HEK293 (cell line): Measurements from ENCODE around the gene LHFPL6.

ENCODE experiments used
- CTCF ChIA-PET: fragments of 350-600 bp; formaldehyde crosslinking; extraction: SDS; loops from one replicate; lab custom pipeline; 2021; ENCODE audit warnings: antibody characterized with exemption; lab: Yijun Ruan, JAX
- POLR2A ChIA-PET: fragments of 300-600 bp; formaldehyde crosslinking; extraction: SDS; loops from one replicate; lab custom pipeline; 2020; ENCODE audit warnings: antibody characterized with exemption, inconsistent platforms; lab: Yijun Ruan, JAX
- H3K27ac ChIP-seq: fragments of 200-500 bp; sonication (Bioruptor generic); 2 replicates; pipeline ENCODE4 v1.5.1; 2014; ENCODE audit warnings: low read depth, low read length, control low read depth, inconsistent platforms; ENCODE audit errors: extremely low read depth
- H3K36me3 ChIP-seq, 2 experiments: fragments of 200-500 bp in 1 of 2; sonication (Bioruptor generic) in 1 of 2; 1 replicate in 1 of 2; 2 replicates in 1 of 2; pipeline ENCODE4 v1.5.1; 2014 to 2017; ENCODE audit warnings: inconsistent platforms in 2 of 2, low read length in 2 of 2; ENCODE audit not compliant: control insufficient read depth in 2 of 2, insufficient read depth in 1 of 2
- H3K4me1 ChIP-seq: fragments of 200-500 bp; sonication (Bioruptor generic); 2 replicates; pipeline ENCODE4 v1.5.1; 2014; ENCODE audit warnings: mild to moderate bottlenecking, low read length, inconsistent platforms; ENCODE audit not compliant: control insufficient read depth, insufficient read depth
- H3K4me3 ChIP-seq: 2 replicates; pipeline ENCODE4 v1.5.1; 2011; ENCODE audit warnings: low read depth, mild to moderate bottlenecking, control low read depth, low read length, moderate library complexity
- H3K9me3 ChIP-seq: fragments of 200-500 bp; sonication (Bioruptor generic); 2 replicates; pipeline ENCODE4 v1.5.1; 2014; ENCODE audit warnings: low read depth, low read length, inconsistent platforms; ENCODE audit not compliant: control insufficient read depth, insufficient read depth
- ELK4 ChIP-seq: IDR thresholded peaks from 2 replicates; pipeline ENCODE4 v1.6.1; 2011; ENCODE audit warnings: mild to moderate bottlenecking, low read depth, low read length, borderline replicate concordance
- FEZF1 ChIP-seq: fragments of 450-650 bp; formaldehyde crosslinking; IDR thresholded peaks from 2 replicates; pipeline ENCODE4 v1.5.1; 2016; ENCODE audit warnings: missing biosample characterization, missing genetic modification characterization
- KLF16 ChIP-seq: fragments of 450-650 bp; formaldehyde crosslinking; IDR thresholded peaks from 2 replicates; pipeline ENCODE4 v1.5.1; 2017; ENCODE audit warnings: missing biosample characterization, missing genetic modification characterization
- OSR2 ChIP-seq: fragments of 450-650 bp; formaldehyde crosslinking; IDR thresholded peaks from 2 replicates; pipeline ENCODE4 v1.5.1; 2016; ENCODE audit warnings: missing biosample characterization, missing genetic modification characterization
- YY2 ChIP-seq: fragments of 450-650 bp; formaldehyde crosslinking; IDR thresholded peaks from 2 replicates; pipeline ENCODE4 v1.5.1; 2016; ENCODE audit warnings: missing biosample characterization, missing genetic modification characterization
- ZBTB7A ChIP-seq: fragments of 450-650 bp; formaldehyde crosslinking; IDR thresholded peaks from 2 replicates; pipeline ENCODE4 v1.5.1; 2016; ENCODE audit warnings: low read depth, missing biosample characterization, missing genetic modification characterization
- ZIC2 ChIP-seq: fragments of 450-650 bp; formaldehyde crosslinking; IDR thresholded peaks from 2 replicates; pipeline ENCODE4 v1.5.1; 2016; ENCODE audit warnings: missing biosample characterization, missing genetic modification characterization
- ZNF138 ChIP-seq: fragments of 450-650 bp; formaldehyde crosslinking; IDR thresholded peaks from 2 replicates; pipeline ENCODE4 v1.5.1; 2016; ENCODE audit warnings: missing biosample characterization, missing genetic modification characterization, borderline replicate concordance
- ZNF19 ChIP-seq: fragments of 450-650 bp; formaldehyde crosslinking; IDR thresholded peaks from 2 replicates; pipeline ENCODE4; 2016; ENCODE audit warnings: missing biosample characterization, missing genetic modification characterization, low read depth
- ZNF202 ChIP-seq: fragments of 450-650 bp; formaldehyde crosslinking; IDR thresholded peaks from 2 replicates; pipeline ENCODE4 v1.5.1; 2016; ENCODE audit warnings: missing biosample characterization, missing genetic modification characterization, borderline replicate concordance
- ZNF23 ChIP-seq: fragments of 450-650 bp; formaldehyde crosslinking; IDR thresholded peaks from 2 replicates; pipeline ENCODE4 v1.5.1; 2016; ENCODE audit warnings: missing biosample characterization, missing genetic modification characterization, borderline replicate concordance
- ZNF391 ChIP-seq: fragments of 450-650 bp; formaldehyde crosslinking; IDR thresholded peaks from 2 replicates; pipeline ENCODE4 v1.5.1; 2016; ENCODE audit warnings: low read depth, missing biosample characterization, missing genetic modification characterization, borderline replicate concordance
- ZNF394 ChIP-seq: fragments of 450-650 bp; formaldehyde crosslinking; IDR thresholded peaks from 2 replicates; pipeline ENCODE4 v1.5.1; 2016; ENCODE audit warnings: missing biosample characterization, missing genetic modification characterization, mild to moderate bottlenecking, moderate library complexity, borderline replicate concordance
- ZNF426 ChIP-seq: fragments of 450-650 bp; formaldehyde crosslinking; IDR thresholded peaks from 2 replicates; pipeline ENCODE4 v1.5.1; 2017; ENCODE audit warnings: missing biosample characterization, missing genetic modification characterization, mild to moderate bottlenecking, inconsistent platforms, moderate library complexity
- ZNF521 ChIP-seq: fragments of 450-650 bp; formaldehyde crosslinking; IDR thresholded peaks from 2 replicates; pipeline ENCODE4 v1.5.1; 2017; ENCODE audit warnings: missing biosample characterization, mild to moderate bottlenecking, missing genetic modification characterization
- ZNF529 ChIP-seq: fragments of 450-650 bp; formaldehyde crosslinking; IDR thresholded peaks from 2 replicates; pipeline ENCODE4 v1.5.1; 2017; ENCODE audit warnings: missing genetic modification characterization, missing biosample characterization; ENCODE audit not compliant: insufficient replicate concordance
- ZNF530 ChIP-seq: fragments of 450-650 bp; formaldehyde crosslinking; IDR thresholded peaks from 2 replicates; pipeline ENCODE4 v1.5.1; 2016; ENCODE audit warnings: low read depth, missing biosample characterization, missing genetic modification characterization
- ZNF596 ChIP-seq: fragments of 450-650 bp; IDR thresholded peaks from 2 replicates; pipeline ENCODE4 v1.5.0; 2018; ENCODE audit warnings: missing biosample characterization, mild to moderate bottlenecking, missing genetic modification characterization, moderate library complexity
- ZNF639 ChIP-seq: fragments of 450-650 bp; formaldehyde crosslinking; IDR thresholded peaks from 2 replicates; pipeline ENCODE4 v1.5.1; 2016; ENCODE audit warnings: missing biosample characterization, missing genetic modification characterization
- ZNF830 ChIP-seq: fragments of 450-650 bp; IDR thresholded peaks from 2 replicates; pipeline ENCODE4 v1.5.0; 2018; ENCODE audit warnings: missing biosample characterization, missing genetic modification characterization, low read depth, mild to moderate bottlenecking, moderate library complexity
- TF ChIP-seq, protein P1 (sequence below): fragments of 450-650 bp; formaldehyde crosslinking; optimal IDR thresholded peaks from 2 replicates; pipeline ENCODE3; 2016; ENCODE audit warnings: missing biosample characterization, mild to moderate bottlenecking, missing genetic modification characterization
- TF ChIP-seq, protein P2 (sequence below): fragments of 450-650 bp; formaldehyde crosslinking; IDR thresholded peaks from 2 replicates; pipeline ENCODE4 v1.5.1; 2016; ENCODE audit warnings: missing biosample characterization, missing genetic modification characterization, low read depth
- TF ChIP-seq, protein P3 (sequence below): fragments of 450-650 bp; formaldehyde crosslinking; IDR thresholded peaks from 2 replicates; pipeline ENCODE4 v1.5.1; 2016; ENCODE audit warnings: missing biosample characterization, missing genetic modification characterization, low read depth
- TF ChIP-seq, protein P4 (sequence below): fragments of 450-650 bp; formaldehyde crosslinking; IDR thresholded peaks from 2 replicates; pipeline ENCODE4 v1.5.0; 2017; ENCODE audit warnings: missing biosample characterization, missing genetic modification characterization, borderline replicate concordance

Gene LHFPL6

GRCh38 chr13:39349391-39349960 is 253.5 kb downstream of the LHFPL6 start:
- H3K4me1 ChIP-seq, result peaks cover 14% of the 10 kb centered on the region
- no peak for TF ChIP-seq ZNF391 (tag by site-specific recombination)
- TF ChIP-seq ZNF202, result no peak
- TF ChIP-seq ZIC2 (tag by site-specific recombination), result no peak
- TF ChIP-seq ZNF530, result no peak
- no peak for TF ChIP-seq ELK4
- TF ChIP-seq OSR2 (tag by site-specific recombination), result no peak
- no peak for TF ChIP-seq ZNF138 (tag by site-specific recombination)
- TF ChIP-seq ZBTB7A, result no peak
- TF ChIP-seq, protein P1, sequence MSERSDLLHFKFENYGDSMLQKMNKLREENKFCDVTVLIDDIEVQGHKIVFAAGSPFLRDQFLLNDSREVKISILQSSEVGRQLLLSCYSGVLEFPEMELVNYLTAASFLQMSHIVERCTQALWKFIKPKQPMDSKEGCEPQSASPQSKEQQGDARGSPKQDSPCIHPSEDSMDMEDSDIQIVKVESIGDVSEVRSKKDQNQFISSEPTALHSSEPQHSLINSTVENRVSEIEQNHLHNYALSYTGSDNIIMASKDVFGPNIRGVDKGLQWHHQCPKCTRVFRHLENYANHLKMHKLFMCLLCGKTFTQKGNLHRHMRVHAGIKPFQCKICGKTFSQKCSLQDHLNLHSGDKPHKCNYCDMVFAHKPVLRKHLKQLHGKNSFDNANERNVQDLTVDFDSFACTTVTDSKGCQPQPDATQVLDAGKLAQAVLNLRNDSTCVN (tag by site-specific recombination), result no peak
- TF ChIP-seq ZNF830 (tag by site-specific recombination), result no peak
- TF ChIP-seq ZNF19 (tag by site-specific recombination), result no peak
- TF ChIP-seq ZNF529, result no peak
- no peak for TF ChIP-seq ZNF639 (tag by site-specific recombination)
- TF ChIP-seq ZNF394, result no peak
- TF ChIP-seq, protein P2, sequence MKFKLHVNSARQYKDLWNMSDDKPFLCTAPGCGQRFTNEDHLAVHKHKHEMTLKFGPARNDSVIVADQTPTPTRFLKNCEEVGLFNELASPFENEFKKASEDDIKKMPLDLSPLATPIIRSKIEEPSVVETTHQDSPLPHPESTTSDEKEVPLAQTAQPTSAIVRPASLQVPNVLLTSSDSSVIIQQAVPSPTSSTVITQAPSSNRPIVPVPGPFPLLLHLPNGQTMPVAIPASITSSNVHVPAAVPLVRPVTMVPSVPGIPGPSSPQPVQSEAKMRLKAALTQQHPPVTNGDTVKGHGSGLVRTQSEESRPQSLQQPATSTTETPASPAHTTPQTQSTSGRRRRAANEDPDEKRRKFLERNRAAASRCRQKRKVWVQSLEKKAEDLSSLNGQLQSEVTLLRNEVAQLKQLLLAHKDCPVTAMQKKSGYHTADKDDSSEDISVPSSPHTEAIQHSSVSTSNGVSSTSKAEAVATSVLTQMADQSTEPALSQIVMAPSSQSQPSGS (tag by site-specific recombination), result no peak
- no peak for TF ChIP-seq ZNF521
- no peak for TF ChIP-seq FEZF1
- CTCF ChIA-PET, result interaction anchor here (0.7 kb wide), 1 partner anchor 322 kb away, joined by 3 read pairs; no protein-coding TSS in a partner anchor
- H3K36me3 ChIP-seq, result no peaks in the 10 kb centered on the region
- no peak overlapping the region for H3K27ac ChIP-seq
- no peak overlapping the region for H3K4me3 ChIP-seq
- POLR2A ChIA-PET, result no interaction called here
- no peaks in the 10 kb centered on the region for H3K9me3 ChIP-seq

GRCh38 chr13:39347926-39348901 is 254.8 kb downstream of the LHFPL6 start:
- Histone ChIP-seq H3K4me3 (no peak overlapping the region), H3K9me3 (no peaks in the 10 kb centered on the region), H3K27ac (no peak overlapping the region), H3K4me1 (peaks cover 14% of the 10 kb centered on the region), H3K36me3 (no peaks in the 10 kb centered on the region)
- ChIA-PET CTCF (interaction anchor here (0.7 to 1.5 kb wide), 2 partner anchors 203 to 263 kb away, joined by 3 to 6 read pairs; no protein-coding TSS in a partner anchor), POLR2A (no interaction called here)
- TF ChIP-seq ZNF426 (tag by site-specific recombination) (no peak), ZNF596 (no peak), YY2 (tag by site-specific recombination) (no peak), KLF16 (tag by site-specific recombination) (no peak), ZNF23 (tag by site-specific recombination) (no peak)
- TF ChIP-seq, protein P3, sequence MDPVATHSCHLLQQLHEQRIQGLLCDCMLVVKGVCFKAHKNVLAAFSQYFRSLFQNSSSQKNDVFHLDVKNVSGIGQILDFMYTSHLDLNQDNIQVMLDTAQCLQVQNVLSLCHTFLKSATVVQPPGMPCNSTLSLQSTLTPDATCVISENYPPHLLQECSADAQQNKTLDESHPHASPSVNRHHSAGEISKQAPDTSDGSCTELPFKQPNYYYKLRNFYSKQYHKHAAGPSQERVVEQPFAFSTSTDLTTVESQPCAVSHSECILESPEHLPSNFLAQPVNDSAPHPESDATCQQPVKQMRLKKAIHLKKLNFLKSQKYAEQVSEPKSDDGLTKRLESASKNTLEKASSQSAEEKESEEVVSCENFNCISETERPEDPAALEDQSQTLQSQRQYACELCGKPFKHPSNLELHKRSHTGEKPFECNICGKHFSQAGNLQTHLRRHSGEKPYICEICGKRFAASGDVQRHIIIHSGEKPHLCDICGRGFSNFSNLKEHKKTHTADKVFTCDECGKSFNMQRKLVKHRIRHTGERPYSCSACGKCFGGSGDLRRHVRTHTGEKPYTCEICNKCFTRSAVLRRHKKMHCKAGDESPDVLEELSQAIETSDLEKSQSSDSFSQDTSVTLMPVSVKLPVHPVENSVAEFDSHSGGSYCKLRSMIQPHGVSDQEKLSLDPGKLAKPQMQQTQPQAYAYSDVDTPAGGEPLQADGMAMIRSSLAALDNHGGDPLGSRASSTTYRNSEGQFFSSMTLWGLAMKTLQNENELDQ (tag by site-specific recombination), result no peak
- TF ChIP-seq, protein P4, sequence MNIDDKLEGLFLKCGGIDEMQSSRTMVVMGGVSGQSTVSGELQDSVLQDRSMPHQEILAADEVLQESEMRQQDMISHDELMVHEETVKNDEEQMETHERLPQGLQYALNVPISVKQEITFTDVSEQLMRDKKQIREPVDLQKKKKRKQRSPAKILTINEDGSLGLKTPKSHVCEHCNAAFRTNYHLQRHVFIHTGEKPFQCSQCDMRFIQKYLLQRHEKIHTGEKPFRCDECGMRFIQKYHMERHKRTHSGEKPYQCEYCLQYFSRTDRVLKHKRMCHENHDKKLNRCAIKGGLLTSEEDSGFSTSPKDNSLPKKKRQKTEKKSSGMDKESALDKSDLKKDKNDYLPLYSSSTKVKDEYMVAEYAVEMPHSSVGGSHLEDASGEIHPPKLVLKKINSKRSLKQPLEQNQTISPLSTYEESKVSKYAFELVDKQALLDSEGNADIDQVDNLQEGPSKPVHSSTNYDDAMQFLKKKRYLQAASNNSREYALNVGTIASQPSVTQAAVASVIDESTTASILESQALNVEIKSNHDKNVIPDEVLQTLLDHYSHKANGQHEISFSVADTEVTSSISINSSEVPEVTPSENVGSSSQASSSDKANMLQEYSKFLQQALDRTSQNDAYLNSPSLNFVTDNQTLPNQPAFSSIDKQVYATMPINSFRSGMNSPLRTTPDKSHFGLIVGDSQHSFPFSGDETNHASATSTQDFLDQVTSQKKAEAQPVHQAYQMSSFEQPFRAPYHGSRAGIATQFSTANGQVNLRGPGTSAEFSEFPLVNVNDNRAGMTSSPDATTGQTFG, result no peak
